ENCODE measurements around the gene ORAI1.

Gene ORAI1

GRCh38 chr12:121689430-121689829 is 63.1 kb downstream of the ORAI1 start:
- no peak for DNase-seq

Data from amygdala (tissue), 56 donors.